HEK293 (cell line): ENCODE measurements around the gene PAX3.

ENCODE experiments used
- CTCF ChIA-PET: fragments of 350-600 bp; formaldehyde crosslinking; extraction: SDS; loops from one replicate; lab custom pipeline; 2021; ENCODE audit warnings: antibody characterized with exemption; lab: Yijun Ruan, JAX
- POLR2A ChIA-PET: fragments of 300-600 bp; formaldehyde crosslinking; extraction: SDS; loops from one replicate; lab custom pipeline; 2020; ENCODE audit warnings: antibody characterized with exemption, inconsistent platforms; lab: Yijun Ruan, JAX
- H3K27ac ChIP-seq: fragments of 200-500 bp; sonication (Bioruptor generic); 2 replicates; pipeline ENCODE4 v1.5.1; 2014; ENCODE audit warnings: low read depth, low read length, control low read depth, inconsistent platforms; ENCODE audit errors: extremely low read depth
- H3K36me3 ChIP-seq, 2 experiments: fragments of 200-500 bp in 1 of 2; sonication (Bioruptor generic) in 1 of 2; 1 replicate in 1 of 2; 2 replicates in 1 of 2; pipeline ENCODE4 v1.5.1; 2014 to 2017; ENCODE audit warnings: inconsistent platforms in 2 of 2, low read length in 2 of 2; ENCODE audit not compliant: control insufficient read depth in 2 of 2, insufficient read depth in 1 of 2
- H3K4me1 ChIP-seq: fragments of 200-500 bp; sonication (Bioruptor generic); 2 replicates; pipeline ENCODE4 v1.5.1; 2014; ENCODE audit warnings: mild to moderate bottlenecking, low read length, inconsistent platforms; ENCODE audit not compliant: control insufficient read depth, insufficient read depth
- H3K4me3 ChIP-seq: 2 replicates; pipeline ENCODE4 v1.5.1; 2011; ENCODE audit warnings: low read depth, mild to moderate bottlenecking, control low read depth, low read length, moderate library complexity
- H3K9me3 ChIP-seq: fragments of 200-500 bp; sonication (Bioruptor generic); 2 replicates; pipeline ENCODE4 v1.5.1; 2014; ENCODE audit warnings: low read depth, low read length, inconsistent platforms; ENCODE audit not compliant: control insufficient read depth, insufficient read depth
- ELK4 ChIP-seq: IDR thresholded peaks from 2 replicates; pipeline ENCODE4 v1.6.1; 2011; ENCODE audit warnings: mild to moderate bottlenecking, low read depth, low read length, borderline replicate concordance
- GFI1B ChIP-seq: fragments of 450-650 bp; formaldehyde crosslinking; IDR thresholded peaks from 2 replicates; pipeline ENCODE4 v1.5.1; 2016; ENCODE audit warnings: missing biosample characterization, missing genetic modification characterization
- HOXC10 ChIP-seq: sonication (generic); formaldehyde crosslinking; IDR thresholded peaks from 2 replicates; pipeline ENCODE4 v1.8.1; 2023; ENCODE audit warnings: mild to moderate bottlenecking, missing genetic modification reagents
- PRDM6 ChIP-seq: fragments of 450-650 bp; formaldehyde crosslinking; IDR thresholded peaks from 2 replicates; pipeline ENCODE4 v1.5.1; 2017; ENCODE audit warnings: missing biosample characterization, missing genetic modification characterization
- SP2 ChIP-seq: fragments of 450-650 bp; formaldehyde crosslinking; IDR thresholded peaks from 2 replicates; pipeline ENCODE4 v1.5.1; 2016; ENCODE audit warnings: missing biosample characterization, missing genetic modification characterization
- SP3 ChIP-seq: fragments of 450-650 bp; formaldehyde crosslinking; IDR thresholded peaks from 2 replicates; pipeline ENCODE4 v1.5.1; 2016; ENCODE audit warnings: missing biosample characterization, missing genetic modification characterization
- TCF7L2 ChIP-seq: IDR thresholded peaks from 2 replicates; pipeline ENCODE4 v1.6.1; 2011; ENCODE audit warnings: low read depth, mild to moderate bottlenecking, inconsistent platforms, low read length, moderate library complexity, borderline replicate concordance
- ZBTB44 ChIP-seq: fragments of 450-650 bp; IDR thresholded peaks from 2 replicates; pipeline ENCODE4 v1.5.1; 2018; ENCODE audit warnings: missing biosample characterization, mild to moderate bottlenecking, missing genetic modification characterization
- ZNF121 ChIP-seq: fragments of 450-650 bp; formaldehyde crosslinking; IDR thresholded peaks from 2 replicates; pipeline ENCODE4 v1.5.1; 2016; ENCODE audit warnings: missing biosample characterization, missing genetic modification characterization
- ZNF148 ChIP-seq: fragments of 450-650 bp; formaldehyde crosslinking; IDR thresholded peaks from 2 replicates; pipeline ENCODE4 v1.5.0; 2017; ENCODE audit warnings: missing biosample characterization, missing genetic modification characterization, borderline replicate concordance
- ZNF324 ChIP-seq: fragments of 450-650 bp; formaldehyde crosslinking; IDR thresholded peaks from 2 replicates; pipeline ENCODE4 v1.5.1; 2016; ENCODE audit warnings: missing biosample characterization, missing genetic modification characterization
- ZNF449 ChIP-seq: fragments of 450-650 bp; formaldehyde crosslinking; IDR thresholded peaks from 2 replicates; pipeline ENCODE4 v1.5.1; 2017; ENCODE audit warnings: missing biosample characterization, mild to moderate bottlenecking, missing genetic modification characterization, moderate library complexity
- ZNF580 ChIP-seq: fragments of 450-650 bp; formaldehyde crosslinking; IDR thresholded peaks from 2 replicates; pipeline ENCODE4 v1.5.1; 2016; ENCODE audit warnings: missing biosample characterization, missing genetic modification characterization
- ZNF792 ChIP-seq: fragments of 450-650 bp; formaldehyde crosslinking; IDR thresholded peaks from 2 replicates; pipeline ENCODE4 v1.5.1; 2016; ENCODE audit warnings: missing biosample characterization, missing genetic modification characterization

The PAX3 gene

GRCh38 chr2:222280795-222281194 is 18.0 kb downstream of the PAX3 start:
- ChIA-PET CTCF (interaction anchor here (0.6 to 1.1 kb wide), 3 partner anchors 10 to 224 kb away, joined by 3 read pairs; no protein-coding TSS in a partner anchor), POLR2A (no interaction called here)
- Histone ChIP-seq H3K36me3 (peaks cover 5 to 41% of the 10 kb centered on the region in 2 experiments), H3K9me3 (no peaks in the 10 kb centered on the region), H3K4me3 (no peak overlapping the region), H3K27ac (no peak overlapping the region), H3K4me1 (no peaks in the 10 kb centered on the region)
- no peak for TF ChIP-seq ZNF580 (tag by site-specific recombination)
- TF ChIP-seq ZNF792 (tag by site-specific recombination) = no peak
- TF ChIP-seq ELK4 = no peak
- TF ChIP-seq ZNF449 (tag by site-specific recombination) = no peak
- TF ChIP-seq ZNF121 (tag by site-specific recombination) = no peak

- Histone ChIP-seq H3K4me1 (peaks cover 11% of the 10 kb centered on the region), H3K9me3 (no peaks in the 10 kb centered on the region), H3K4me3 (no peak overlapping the region), H3K36me3 (peaks cover 0 to 23% of the 10 kb centered on the region in 2 experiments; a peak in 2 of 3 replicates), H3K27ac (no peak overlapping the region)
- TF ChIP-seq ZBTB44 (tag by site-specific recombination) (no peak), SP2 (tag by site-specific recombination) (no peak), ZNF148 (tag by site-specific recombination) (no peak), ZNF324 (tag by site-specific recombination) (no peak), SP3 (tag by site-specific recombination) (no peak), GFI1B (tag by site-specific recombination) (no peak), PRDM6 (tag by site-specific recombination) (peak; percentile 17; the same call in 1 of the 2 replicates), HOXC10 (CRISPR knock-in tag) (no peak), TCF7L2 (peak; percentile 45; the same call in 1 of the 2 replicates)
- ChIA-PET CTCF (interaction anchor here (0.9 kb wide), 1 partner anchor 219 kb away, joined by 3 read pairs; no protein-coding TSS in a partner anchor), POLR2A (interaction anchor here (2.3 kb wide), 1 partner anchor 26 kb away, joined by 7 read pairs; the partner anchor contains the start of gene PAX3)
Observed at GRCh38 chr2:222272446-222273015, 26.3 kb downstream of the PAX3 start.
